HFF-Myc (cell line): Measurements from ENCODE around the gene LRRFIP1.

Source experiments
- DNase-seq: peaks from one replicate; pipeline ENCODE4 v3.0.0-alpha.2; 2011; ENCODE audit warnings: low read depth; ENCODE audit errors: extremely low read depth
- H3K4me3 ChIP-seq: replicated peaks from 2 replicates; pipeline ENCODE4 v1.5.1; 2011; ENCODE audit warnings: low read depth, mild to moderate bottlenecking, control low read depth, low read length
- CTCF ChIP-seq: IDR thresholded peaks from 2 replicates; pipeline ENCODE4 v1.5.1; 2012; ENCODE audit warnings: mild to moderate bottlenecking, low read depth, low read length, control low read depth; ENCODE audit errors: missing control alignments

The LRRFIP1 gene

DNA sequence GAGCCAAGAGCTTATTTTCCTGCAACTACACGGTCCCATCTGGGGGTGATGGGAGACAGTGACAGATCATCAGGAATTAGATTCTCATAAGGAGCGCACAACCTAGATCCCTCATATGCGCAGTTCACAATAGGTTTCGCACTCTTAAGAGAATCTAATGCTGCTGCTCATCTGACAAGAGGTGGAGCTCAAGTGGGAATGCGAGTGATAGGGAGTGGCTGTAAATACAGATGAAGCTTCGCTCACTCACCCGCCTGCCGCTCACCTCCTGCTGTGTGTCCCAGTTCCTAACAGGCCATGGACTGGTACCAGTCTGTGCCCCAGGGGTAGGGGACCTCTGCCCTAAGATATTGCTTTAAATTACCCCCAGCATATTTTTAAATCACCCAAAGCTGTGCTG lies 10.8 kb downstream of the LRRFIP1 start:
- no peak for DNase-seq
- TF ChIP-seq CTCF, result no peak
- no peak overlapping the region for H3K4me3 ChIP-seq

- DNase-seq, result no peak
- H3K4me3 ChIP-seq, result no peak overlapping the region
- TF ChIP-seq CTCF, result no peak
These were observed 11.9 kb downstream of the LRRFIP1 start for GRCh38 chr2:237639052-237639835.

DNA sequence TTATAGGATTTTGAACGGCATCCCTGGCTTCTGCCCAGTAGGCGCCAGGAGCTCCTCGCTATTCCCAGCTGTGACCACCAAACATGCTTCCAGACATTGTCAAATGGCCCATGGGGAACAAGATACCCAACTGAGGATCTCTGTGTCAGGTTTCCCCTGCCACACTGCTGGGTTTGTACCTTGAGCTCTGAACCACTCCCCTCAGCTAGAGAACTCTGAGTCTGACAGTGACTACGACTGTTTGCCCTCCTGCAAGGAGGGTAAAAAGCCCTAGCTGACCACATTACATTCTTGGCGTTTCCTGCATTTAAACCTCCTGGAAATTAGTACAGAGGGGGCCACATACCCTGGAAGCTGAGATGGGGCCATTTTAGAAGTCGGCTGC lies 12.4 kb downstream of the LRRFIP1 start:
- no peak for TF ChIP-seq CTCF
- DNase-seq, result no peak
- H3K4me3 ChIP-seq, result no peak overlapping the region

GRCh38 chr2:237640493-237640998 lies 13.2 kb downstream of the LRRFIP1 start:
- no peak overlapping the region for H3K4me3 ChIP-seq
- DNase-seq, result no peak
- TF ChIP-seq CTCF, result no peak

- H3K4me3 ChIP-seq, result no peak overlapping the region
- no peak for DNase-seq
- no peak for TF ChIP-seq CTCF
These were observed 14.8 kb downstream of the LRRFIP1 start for GRCh38 chr2:237642038-237642734.

GRCh38 chr2:237643066-237643465 lies 15.7 kb downstream of the LRRFIP1 start:
- no peak overlapping the region for H3K4me3 ChIP-seq
- no peak for DNase-seq
- no peak for TF ChIP-seq CTCF
